GM19351 (cell line): ENCODE measurements around the gene AXIN1.
"Not testable (repeated sequence)": the region's sequence is repeated elsewhere in the genome, so short reads cannot be mapped to it uniquely, and the experiment has no call there.

Source experiments
- ATAC-seq: cut with Tn5 transposase; IDR thresholded peaks from one replicate; pipeline ENCODE4 v1.9.1; 2021; ENCODE audit warnings: mild to moderate bottlenecking, moderate library complexity; ENCODE audit not compliant: unreplicated experiment

AXIN1 gene

DNA sequence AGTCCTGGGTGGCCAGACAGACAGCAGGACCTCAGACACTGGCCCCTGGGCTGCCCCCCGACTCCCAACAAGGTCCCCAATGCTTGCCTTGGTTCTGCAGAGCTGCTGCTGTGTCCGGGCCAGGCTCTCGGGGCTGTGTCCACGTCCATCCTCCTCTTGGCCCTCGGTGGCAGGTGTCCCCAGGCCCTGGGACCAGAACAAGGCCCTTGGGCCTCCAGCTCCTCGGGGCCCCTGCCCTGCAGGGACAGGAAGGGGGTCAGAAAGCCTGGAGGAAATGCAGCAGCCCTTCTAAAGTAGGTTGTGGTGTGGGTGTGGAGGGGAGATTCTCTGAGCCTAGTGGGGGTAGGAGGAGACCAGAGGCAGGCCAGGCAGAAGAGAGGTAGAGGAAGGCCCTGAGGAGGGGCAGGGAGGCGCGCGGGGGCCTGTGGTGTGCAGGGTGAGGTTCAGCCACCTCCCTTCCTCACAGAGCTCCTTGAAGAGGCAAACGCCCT, 2.5 kb upstream of the AXIN1 start:
- no peak for ATAC-seq

DNA sequence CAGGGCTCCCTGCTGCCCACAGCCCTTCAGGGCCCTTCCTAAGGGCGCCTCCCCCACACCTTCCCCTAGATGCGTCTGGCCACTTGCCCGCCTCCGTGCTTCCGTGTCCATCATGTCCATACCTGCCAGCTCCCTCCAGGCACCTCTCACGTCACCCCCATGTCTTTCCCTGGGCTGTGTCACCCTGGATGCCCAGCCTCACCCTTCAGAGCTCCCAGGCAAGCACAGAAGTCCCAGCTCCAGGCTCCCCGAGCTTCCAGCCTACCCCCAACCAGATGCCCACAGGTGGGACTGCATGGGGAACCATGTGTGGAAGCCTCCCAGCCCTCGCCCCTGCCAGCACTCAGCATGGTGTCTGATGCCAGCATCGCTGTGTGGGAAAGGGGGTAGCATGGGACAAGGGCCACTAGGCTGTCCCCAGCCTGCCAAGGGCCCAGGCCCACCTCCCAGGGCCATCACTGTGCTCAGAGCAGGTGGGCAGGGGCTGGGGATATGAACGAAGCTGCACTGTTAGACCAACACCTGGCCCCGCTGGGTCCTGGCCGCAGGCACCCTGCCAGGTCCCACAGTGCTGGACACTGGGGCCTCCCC, 1.9 kb upstream of the AXIN1 start:
- ATAC-seq, result no peak

DNA sequence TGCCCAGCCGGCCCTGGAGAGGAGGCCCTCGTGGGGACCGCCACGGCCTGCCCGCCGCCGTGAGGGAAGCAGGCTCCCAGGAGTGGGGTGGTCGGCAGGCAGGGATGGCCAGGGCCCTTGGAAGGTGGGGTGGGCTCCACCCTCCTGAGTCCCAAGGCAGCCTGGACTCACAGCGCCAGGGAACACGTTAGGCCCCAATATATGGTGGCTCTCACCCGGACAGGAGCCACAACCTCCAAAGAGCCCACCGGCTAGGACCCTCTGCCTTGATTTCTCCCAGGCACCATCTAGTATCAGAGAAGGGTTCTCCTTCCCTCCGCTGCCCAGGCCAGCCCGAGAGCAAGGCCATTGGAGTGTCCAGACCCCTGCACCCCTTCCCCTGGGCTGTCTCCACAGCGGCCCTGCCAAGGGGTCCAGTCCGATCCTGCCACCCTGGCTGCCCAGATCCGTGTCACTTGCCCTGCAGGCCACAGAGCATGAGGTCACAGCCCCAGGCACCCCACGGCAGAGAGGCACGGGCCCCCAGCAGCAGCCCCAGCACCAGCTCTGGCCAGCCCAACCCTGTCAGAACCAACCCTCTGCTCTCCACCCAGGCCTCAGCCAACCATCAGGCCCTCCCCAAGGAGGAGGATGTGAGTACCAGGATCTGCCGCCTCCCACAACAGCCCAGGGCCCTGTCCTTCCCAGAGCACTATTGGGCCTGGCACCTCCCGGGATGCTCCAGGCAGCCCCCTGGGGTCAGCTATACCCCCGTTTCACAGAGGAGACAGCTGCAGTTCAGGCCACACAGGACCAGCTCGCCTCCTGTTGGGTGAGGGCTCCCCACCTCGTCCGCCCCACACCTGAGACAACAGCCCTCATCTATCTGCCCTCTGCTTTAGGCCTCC, 1.1 kb upstream of the AXIN1 start:
- no peak for ATAC-seq

DNA sequence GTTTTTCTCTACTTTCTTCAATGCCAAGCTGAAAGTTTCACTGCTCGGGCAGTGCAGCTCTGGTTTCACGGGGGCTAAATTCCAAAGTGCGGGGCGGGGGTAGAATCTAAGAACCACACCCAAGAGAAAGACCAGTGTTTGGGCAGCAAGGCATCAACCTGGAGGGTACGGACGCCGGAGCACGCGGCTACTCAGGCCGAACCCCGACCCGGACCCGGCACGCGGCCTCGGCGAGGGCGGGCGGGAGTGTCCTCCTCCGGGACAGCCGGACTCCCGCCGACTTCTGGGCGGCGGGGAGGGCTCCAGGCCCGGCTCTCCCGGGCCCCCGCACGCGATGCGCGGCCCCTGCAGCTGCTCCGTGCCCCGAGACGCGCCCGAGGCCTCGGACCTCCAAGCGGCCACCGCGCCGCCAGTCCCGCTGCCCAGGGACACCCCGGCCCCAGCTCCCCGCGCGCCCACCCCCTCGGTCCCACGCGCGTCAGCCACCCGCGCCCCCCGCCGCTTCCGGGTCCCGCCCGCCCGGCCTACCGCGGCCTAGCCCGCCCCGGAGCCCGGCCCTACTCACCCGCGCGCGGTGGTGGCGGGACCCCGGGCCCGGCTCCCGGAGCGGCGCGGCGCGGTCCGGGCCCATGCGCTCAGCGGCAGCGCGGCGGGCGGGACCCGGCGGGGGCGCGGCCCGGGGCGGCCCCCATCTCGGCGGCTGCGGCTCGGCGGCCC, 561 bp downstream of the AXIN1 start:
- peak; percentile 17 for ATAC-seq

DNA sequence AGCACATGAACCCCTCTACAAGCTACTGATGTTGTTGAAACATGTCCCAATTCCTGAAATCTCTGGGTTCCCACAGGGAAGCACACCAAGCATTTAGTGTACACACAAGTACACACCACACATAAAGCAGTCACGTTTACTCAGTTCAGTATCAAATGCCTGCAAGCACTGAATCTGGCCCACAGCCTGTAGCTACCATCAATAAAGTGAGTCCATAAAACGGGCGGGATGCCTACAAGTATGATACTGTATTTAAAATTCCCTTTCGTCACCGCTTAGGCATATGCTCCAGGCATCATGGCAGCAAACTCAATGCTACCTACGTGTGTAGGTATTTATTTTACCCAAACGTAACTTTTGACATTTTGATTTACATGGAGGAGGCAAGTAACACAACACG, 2.3 kb downstream of the AXIN1 start:
- no peak for ATAC-seq

DNA sequence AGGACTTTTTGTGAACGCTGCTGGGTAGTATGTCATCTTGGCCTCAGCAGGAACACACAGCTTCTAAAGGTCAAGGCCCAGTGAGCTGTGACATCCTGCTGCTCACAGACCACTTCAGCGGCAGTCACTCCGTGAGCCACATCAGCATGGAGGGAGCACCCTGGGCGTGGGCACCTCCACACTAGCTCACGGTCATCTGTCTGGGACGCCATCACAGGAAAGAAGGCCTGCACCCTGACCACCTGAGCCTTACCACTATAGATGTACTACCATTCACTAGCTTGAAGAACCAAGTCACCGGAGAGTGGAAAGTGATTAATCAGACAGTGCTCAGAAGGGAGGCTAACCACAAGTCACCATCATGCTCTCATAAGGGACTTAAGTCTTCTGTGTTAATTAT, 3.3 kb downstream of the AXIN1 start:
- peak; percentile 32 for ATAC-seq

DNA sequence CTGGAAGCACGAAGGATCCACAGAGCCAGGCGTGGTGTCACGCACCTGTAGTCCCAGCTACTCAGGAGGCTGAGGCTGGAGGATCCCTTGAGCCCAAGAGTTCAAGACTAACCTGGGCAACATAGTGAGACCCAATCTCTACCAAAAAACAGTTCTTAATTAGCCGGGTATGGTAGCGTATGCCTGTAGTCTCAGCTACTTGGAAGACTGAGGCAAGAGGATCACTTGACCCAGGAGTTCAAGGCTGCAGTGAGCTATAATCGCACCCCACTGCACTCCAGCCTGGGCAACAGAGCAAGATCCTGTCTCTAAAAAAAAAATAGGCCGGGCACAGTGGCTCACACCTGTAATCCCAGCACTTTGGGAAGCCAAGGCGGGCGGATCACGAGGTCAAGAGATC, 4.0 kb downstream of the AXIN1 start:
- ATAC-seq, result not testable (repeated sequence)

DNA sequence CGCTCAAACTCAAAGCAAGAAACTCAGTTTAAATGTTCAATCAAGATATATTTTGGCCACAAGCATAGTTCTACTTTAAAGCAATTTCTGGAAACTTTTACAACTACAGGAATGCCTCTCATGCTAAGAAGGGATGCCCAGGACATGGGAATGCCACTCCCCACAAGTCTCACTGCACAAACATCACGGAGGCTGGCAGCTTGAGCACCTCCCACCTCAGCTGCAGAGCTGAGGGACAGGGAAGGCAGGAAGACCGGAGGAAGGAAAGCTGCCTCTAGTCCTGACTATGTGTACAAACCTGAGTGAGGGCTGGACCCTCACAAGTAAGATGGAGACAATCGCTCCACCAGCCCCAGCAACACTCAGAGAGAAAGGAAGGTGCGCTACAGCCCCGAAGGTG, 5.3 kb downstream of the AXIN1 start:
- no peak for ATAC-seq

DNA sequence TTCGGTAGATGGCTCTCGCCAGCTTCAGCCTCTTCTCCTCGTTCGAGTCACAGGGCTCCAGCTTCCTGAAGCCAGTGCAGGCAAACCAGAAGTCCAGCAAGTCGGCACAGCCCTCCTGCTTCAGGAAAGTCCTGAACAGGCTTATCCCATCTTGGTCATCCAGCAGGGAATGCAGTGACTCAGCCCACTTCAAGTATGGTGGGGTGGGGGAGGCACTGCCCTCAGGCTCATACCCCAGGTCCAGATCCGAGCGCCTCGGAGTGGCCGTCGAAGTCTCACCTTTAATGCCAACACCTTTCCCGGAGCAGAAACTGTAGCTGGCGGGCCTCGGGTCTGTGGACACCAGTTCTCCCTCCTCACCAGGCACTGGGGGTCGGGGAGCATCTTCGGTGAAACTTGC, 5.9 kb downstream of the AXIN1 start:
- ATAC-seq, result no peak

DNA sequence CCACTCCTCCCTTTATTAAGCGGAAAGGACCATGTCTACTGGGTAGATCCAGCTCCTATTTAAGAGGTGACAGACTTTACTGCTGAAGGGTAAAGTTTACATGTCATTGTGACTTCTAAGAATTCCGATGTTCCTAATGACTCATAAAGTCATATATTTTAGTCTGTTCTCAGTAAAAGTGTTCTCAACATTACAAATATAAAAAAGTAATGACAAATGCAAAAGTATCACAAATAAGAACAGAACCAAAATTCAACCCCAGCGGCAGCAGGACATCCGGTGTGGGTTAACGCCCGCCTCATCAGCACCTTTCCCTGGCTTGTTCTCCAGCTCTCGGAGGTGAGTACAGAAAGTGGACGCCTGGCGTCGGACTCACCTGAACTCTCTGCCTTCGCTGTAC, 6.8 kb downstream of the AXIN1 start:
- no peak for ATAC-seq

DNA sequence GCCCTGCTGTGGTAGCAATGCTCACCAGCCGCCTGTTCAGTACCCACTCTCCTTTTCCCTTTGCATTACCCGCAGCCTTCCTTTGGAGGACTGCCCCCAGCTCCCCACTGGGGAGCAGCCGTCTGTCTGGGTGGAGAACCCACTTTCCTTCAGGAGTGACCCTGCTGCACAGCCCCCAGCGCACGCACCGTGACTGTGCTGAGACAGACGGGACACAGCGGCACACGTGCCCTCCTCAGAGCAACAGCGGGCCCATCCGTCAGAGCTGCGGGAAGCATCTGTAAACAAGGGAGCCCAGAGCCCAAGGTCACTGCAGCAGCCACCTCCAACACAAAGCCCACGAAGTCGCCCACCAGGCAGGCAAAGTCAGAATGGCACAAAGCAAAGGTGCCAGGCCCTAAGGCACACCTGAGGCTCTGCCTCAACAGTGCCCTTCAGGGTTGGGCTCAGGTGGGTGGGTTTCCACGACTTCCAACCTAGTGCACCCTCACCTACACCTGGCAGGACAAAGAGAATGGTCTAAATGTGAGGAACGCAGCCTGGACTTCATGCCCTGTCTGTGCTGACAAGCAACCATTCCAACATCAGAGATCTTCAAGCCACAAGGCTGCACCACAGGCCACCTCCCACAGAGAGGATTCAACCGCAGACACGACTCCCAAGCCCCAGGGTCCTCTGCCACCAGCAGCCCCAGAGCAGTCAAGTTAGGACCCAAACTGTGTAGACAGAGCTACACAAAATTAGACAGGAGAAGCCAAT, 9.9 kb downstream of the AXIN1 start:
- no peak for ATAC-seq

DNA sequence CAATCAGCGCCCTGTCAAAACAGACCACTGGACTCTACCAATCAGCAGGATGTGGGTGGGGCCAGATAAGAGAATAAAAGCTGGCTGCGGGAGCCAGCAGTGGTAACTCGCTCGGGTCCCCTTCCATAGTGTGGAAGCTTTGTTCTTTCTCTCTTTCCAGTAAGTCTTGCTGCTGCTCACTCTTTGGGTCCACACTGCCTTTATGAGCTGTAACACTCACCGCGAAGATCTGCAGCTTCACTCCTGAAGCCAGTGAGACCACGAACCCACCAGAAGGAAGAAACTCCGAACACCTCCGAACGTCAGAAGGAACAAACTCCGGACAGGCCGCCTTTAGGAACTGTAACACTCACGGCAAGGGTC, 10.6 kb downstream of the AXIN1 start:
- ATAC-seq, result not testable (repeated sequence)

DNA sequence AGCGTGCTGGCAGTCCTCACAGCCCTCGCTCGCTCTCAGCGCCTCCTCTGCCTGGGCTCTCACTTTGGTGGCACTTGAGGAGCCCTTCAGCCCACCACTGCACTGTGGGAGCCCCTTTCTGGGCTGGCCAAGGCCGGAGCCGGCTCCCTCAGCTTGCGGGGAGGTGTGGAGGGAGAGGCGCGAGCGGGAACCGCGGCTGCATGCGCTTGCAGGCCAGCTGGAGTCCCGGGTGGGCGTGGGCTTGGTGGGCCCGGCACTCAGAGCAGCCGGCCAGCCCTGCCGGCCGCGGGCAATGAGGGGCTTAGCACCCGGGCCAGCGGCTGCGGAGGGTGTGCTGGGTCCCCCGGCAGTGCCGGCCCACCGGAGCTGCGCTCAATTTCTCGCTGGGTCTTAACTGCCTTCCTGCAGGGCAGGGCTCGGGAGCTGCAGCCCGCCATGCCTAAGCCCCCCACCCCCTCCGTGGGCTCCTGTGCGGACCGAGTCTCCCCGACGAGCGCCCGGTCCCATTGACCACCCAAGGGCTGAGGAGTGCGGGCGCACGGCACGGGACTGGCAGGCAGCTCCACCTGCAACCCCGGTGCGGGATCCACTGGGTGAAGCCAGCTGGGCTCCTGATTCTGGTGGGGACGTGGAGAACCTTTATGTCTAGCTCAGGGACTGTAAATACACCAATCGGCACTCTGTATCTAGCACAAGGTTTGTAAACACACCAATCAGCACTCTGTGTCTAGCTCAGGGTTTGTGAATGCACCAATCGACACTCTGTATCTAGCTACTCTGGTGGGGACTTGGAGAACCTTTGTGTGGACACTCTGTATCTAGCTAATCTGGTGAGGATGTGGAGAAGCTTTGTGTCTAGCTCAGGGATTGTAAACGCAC, 11.2 kb downstream of the AXIN1 start:
- not testable (repeated sequence) for ATAC-seq

DNA sequence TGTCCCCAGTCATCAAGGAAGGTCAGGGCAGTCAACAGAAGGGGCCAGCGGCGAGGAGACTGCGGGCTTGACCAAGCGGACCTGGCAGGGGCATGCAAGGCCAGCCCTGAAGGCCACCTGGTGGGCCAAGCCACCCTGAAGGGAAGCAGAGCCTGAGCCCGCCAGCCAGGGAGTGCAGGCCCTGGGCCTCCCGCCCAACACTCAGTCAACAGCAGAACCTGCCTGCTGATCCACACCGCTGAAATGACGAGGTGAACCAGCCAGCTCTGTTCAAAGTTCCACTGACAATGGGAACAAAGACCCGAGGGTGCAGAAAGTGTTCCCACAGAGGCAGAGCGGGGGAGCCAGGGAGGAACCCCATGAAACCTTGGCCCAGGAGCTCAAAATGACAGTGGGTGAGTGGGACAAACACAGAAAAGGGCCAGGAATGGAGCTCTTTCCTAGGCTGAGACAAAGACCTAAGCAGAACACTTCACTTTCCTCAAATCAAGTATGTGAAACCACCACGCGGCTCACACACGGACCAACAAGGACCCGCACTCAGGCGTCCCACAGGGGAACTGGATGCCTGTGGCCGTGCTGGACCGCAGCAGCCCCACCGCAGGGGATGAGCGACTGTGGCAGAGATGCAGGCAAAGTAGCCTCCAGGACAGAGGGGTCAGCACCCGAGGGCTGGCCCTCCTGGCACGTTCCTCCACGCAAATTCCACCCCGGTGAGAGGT, 12.0 kb downstream of the AXIN1 start:
- ATAC-seq, result no peak

DNA sequence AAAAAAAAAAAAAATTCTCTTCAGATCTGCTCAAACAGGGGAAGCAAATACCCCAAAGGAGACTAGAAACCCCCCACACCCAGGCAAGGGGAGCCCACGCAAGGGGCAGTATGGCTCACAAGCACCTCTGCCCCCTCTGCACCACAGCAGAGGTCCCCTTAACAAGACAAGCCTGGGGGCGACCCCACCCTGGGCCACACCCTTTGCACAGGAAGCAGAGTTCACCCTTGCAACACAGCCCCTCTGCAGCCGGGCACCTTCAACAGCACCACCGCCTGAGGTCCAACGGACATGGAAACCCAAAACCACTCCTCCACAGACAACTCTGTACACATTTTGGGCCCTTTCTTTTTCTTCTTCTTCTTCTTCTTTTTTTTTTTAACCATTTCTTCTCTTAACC, 12.8 kb downstream of the AXIN1 start:
- no peak for ATAC-seq

DNA sequence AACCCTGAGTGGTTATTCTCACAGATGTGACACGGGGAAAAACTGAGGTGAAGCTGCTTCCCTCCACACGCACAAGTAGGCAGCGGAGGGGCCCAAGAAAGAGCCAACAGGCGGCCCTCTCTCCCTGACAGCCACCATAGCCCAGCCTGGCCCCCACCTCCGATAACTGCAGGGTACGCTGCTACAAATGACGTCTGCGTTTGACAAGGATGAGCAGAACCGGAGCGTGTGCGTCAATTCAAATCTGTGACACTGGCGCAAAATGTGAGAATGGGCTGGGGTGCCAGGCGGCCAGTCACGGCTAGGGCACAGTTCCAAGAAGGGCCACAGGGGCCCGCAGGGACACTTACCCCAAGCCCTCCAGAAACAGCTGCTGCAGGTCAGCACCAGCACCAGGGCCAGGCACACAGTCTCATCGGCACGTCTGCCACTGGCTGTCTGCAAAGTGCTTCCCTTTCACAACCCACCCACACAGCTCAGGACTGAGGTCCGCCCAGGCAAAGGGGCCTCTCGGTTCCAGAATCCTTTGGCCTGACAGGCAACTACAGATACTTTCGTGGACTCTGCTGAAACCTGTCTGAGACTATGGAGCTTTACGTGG, 14.4 kb downstream of the AXIN1 start:
- ATAC-seq, result no peak

DNA sequence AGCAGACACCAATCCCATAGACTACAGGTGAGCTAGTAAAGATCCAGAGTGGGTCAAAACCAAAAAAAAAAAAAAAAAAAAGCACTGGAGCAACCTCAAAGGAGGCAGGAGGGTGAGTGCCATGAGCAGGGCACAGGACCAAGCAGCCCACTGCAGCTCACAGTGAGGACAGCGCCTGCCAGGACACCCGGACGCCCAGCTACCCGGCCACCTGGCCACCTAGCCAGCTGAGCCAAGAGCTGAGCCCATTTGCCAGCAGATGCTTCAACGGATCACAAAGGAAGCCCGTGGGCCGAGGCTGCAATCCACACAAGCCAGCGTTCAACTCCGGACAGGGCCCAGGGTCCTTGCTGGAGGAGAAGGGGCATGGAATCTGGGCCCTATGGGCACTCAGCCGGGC, 15.1 kb downstream of the AXIN1 start:
- ATAC-seq, result no peak

DNA sequence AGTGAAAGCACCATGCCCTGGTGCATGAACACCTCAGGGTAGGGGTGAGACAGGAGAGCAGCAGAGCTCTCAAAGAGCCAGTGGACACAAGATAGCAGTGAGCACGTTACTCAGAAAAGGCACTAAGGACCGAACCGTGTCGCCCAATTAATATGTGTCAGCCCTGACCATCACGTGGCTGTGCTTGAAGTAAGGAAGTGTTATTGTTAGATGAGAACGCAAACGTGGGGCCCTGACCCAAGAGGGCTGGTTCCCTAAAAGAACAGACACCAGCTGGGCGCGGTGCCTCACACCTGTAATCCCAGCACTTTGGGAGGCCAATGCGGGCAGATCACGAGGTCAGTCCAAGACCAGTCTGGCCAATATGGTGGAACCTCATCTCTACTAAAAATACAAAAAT, 16.3 kb downstream of the AXIN1 start:
- no peak for ATAC-seq
